ENCODE data around the gene RHPN2.

Gene RHPN2

DNA sequence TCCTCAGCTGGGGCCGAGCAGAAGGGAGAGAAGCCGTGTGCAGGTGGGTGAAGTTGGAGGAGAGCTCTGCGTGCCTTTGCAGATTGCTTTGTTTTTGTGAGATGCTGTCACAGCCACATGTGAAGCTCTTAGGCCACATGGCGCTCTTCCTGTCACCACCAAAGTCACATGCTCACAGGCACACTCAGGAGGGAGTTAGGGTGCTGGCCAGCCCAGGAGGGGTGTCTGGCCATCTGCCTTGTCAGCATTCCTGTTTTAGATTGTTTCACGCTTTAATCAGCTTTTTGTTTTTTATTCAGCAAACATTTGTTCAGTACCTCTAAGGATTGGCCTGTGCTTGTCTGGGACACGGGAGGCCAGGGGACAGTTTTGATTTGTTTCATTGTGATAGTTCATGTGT is 38.2 kb upstream of the RHPN2 start:
- H3K9me3 ChIP-seq, result no peaks in the 10 kb centered on the region
- no peaks in the 10 kb centered on the region for H3K4me1 ChIP-seq
- DNase-seq, result no peak
- H3K4me3 ChIP-seq, result no peak overlapping the region
- no peaks in the 10 kb centered on the region for H3K27me3 ChIP-seq
- peaks cover 51 to 92% (median 84%) of the 10 kb centered on the region in 3 donors for H3K36me3 ChIP-seq
- intact Hi-C loops (cut with DNase I; ENCODE audit: low total_unique reads), result no loop called here
- TF ChIP-seq, protein P1, sequence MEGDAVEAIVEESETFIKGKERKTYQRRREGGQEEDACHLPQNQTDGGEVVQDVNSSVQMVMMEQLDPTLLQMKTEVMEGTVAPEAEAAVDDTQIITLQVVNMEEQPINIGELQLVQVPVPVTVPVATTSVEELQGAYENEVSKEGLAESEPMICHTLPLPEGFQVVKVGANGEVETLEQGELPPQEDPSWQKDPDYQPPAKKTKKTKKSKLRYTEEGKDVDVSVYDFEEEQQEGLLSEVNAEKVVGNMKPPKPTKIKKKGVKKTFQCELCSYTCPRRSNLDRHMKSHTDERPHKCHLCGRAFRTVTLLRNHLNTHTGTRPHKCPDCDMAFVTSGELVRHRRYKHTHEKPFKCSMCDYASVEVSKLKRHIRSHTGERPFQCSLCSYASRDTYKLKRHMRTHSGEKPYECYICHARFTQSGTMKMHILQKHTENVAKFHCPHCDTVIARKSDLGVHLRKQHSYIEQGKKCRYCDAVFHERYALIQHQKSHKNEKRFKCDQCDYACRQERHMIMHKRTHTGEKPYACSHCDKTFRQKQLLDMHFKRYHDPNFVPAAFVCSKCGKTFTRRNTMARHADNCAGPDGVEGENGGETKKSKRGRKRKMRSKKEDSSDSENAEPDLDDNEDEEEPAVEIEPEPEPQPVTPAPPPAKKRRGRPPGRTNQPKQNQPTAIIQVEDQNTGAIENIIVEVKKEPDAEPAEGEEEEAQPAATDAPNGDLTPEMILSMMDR (IDR thresholded peaks at IDR 0.05), result no peak
- H3K27ac ChIP-seq, result no peak overlapping the region

DNA sequence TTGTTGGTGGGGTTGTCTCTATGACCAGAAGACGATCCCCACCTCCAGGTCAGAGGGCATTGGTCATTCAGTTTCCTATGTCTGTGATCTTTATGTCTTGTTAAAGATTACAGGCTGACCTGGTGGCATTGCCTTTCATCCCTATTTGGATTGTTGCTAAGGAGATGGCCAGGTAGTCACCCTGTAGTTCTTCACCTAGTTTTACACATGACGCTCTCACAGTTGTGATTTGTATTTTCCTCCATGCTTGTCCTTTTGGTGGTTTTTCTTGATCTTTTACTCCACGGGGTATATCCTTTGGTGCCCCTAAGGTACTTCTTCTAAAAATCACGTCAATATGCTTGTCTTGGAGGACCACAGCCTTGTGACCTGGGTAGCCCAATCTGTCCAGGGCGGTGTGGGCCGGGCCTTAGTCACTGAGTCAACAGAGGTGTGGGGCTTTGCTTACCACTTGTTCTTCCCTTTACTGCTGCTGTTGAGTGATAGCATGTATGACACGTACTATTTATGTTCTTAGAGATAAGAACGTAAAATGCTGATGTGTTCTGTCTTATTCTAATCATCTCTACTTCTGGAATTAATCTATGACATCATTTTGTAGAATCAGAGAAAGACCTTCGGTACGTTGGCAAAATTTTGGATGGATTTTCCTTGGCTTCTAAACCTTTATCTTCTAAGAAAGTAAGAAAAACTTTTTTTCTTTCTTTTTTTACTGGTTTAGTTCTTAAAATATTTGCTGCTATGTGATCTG is 36.4 kb upstream of the RHPN2 start:
- intact Hi-C loops (cut with DNase I; ENCODE audit: low total_unique reads), result no loop called here
- peaks cover 51 to 92% (median 86%) of the 10 kb centered on the region in 3 donors for H3K36me3 ChIP-seq
- no peaks in the 10 kb centered on the region for H3K9me3 ChIP-seq
- TF ChIP-seq, protein P1 (IDR thresholded peaks at IDR 0.05), result no peak
- no peaks in the 10 kb centered on the region for H3K27me3 ChIP-seq
- no peak overlapping the region for H3K27ac ChIP-seq
- DNase-seq, result no peak
- H3K4me1 ChIP-seq, result no peaks in the 10 kb centered on the region
- H3K4me3 ChIP-seq, result no peak overlapping the region

DNA sequence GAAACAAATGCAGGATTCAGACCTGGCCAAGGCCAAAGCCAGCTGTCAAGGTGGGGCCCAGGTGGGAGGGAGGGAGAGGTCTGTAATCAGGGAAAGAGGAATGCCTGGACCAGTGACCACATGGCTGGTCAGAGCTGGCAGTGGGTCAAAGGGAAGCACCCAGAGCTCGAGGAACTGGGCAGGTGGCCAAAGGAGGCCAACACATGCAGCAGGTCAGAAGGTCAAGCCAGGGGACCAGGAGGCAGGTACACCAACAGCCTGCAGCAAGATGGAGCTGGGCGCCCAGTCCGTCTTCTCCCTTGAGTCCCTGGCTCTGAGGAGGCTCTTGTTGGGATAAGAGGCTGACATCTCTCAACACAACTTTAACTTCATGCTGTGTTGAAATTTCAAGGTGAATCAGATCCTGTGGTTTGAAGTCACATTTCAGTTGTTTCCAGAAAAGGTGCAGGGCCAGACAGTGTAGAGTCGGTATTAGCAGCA is 33.4 kb upstream of the RHPN2 start:
- Histone ChIP-seq H3K4me1 (no peaks in the 10 kb centered on the region), H3K4me3 (no peak overlapping the region), H3K27ac (no peak overlapping the region), H3K36me3 (peaks cover 68 to 96% (median 93%) of the 10 kb centered on the region in 3 donors), H3K9me3 (no peaks in the 10 kb centered on the region), H3K27me3 (no peaks in the 10 kb centered on the region)
- TF ChIP-seq, protein P1 (IDR thresholded peaks at IDR 0.05), result no peak
- intact Hi-C loops (cut with DNase I; ENCODE audit: low total_unique reads), result no loop called here
- no peak for DNase-seq

DNA sequence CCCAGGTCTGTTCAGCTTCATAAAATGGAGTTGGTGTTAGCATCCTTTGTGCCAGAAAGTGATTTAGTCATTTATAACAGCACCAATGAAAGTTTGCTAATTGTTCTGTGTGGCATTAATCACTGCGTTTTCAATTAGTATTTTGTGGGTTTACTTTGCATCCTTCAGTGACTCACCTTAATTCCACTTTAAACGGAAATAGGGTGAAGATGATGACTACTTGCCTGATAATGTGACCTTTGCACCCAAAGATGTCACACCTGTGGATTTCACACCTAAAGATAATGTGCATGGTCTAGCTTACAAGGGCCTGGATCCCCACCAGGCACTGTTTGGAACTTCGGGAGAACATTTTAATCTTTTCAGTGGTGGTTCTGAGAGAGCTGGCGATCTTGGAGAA is 31.3 kb upstream of the RHPN2 start:
- peaks cover 67 to 96% (median 85%) of the 10 kb centered on the region in 3 donors for H3K36me3 ChIP-seq

DNA sequence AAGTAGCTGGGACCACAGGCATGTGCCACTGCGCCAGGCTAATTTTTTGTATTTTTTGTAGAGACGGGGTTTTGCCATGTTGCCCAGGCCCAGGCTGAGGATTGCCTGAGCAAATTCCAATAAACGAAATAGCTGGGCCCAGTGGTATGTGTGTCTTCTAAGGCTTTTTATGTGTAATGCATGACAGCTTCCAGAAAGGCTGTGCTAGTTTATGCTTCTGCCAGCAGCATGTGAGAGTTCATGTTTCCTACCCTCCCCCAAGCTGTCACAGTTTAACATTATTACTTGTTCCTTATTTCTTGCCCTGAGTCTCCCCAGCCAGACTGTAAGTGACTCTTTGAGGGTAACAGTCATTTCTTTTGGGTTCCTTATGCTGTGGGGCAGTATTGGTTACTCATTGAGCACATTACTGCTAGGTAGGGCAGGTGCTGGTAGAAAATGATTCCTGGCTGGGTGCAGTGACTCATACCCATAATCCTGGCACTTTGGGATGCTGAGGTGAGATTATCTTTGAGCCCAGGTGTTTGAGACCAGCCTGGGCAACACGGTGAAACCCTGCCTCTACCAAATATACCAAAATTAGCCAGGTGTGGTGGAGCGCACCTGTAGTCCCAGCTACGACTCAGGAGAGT is 29.9 kb upstream of the RHPN2 start:
- H3K4me1 ChIP-seq, result no peaks in the 10 kb centered on the region
- H3K9me3 ChIP-seq, result no peaks in the 10 kb centered on the region
- no peak overlapping the region for H3K4me3 ChIP-seq
- DNase-seq, result no peak
- no peaks in the 10 kb centered on the region for H3K27me3 ChIP-seq
- no peak overlapping the region for H3K27ac ChIP-seq
- intact Hi-C loops (cut with DNase I; ENCODE audit: low total_unique reads), result no loop called here
- H3K36me3 ChIP-seq, result peaks cover 81 to 96% (median 85%) of the 10 kb centered on the region in 3 donors
- TF ChIP-seq, protein P1 (IDR thresholded peaks at IDR 0.05), result no peak

More for the DNA sequence above, 31.3 kb upstream of the RHPN2 start:
- Histone ChIP-seq H3K27ac (no peak overlapping the region), H3K9me3 (no peaks in the 10 kb centered on the region), H3K4me3 (no peak overlapping the region), H3K27me3 (no peaks in the 10 kb centered on the region), H3K4me1 (no peaks in the 10 kb centered on the region)
- intact Hi-C loops (cut with DNase I; ENCODE audit: low total_unique reads), result no loop called here
- no peak for DNase-seq
- TF ChIP-seq, protein P1 (IDR thresholded peaks at IDR 0.05), result no peak

Data from tibial artery (tissue), 4 donors.